GM23338 (cell line): ENCODE data around the gene SMIM28.

Source experiments
- EZH2 ChIP-seq: fragments of 200-600 bp; sonication (generic); IDR thresholded peaks from one replicate; pipeline ENCODE4 v1.8.0; 2017; ENCODE audit warnings: antibody characterized with exemption, mild to moderate bottlenecking, low read depth; ENCODE audit not compliant: unreplicated experiment
- EZH2phosphoT487 ChIP-seq: fragments of 200-600 bp; sonication (generic); IDR thresholded peaks from one replicate; pipeline ENCODE4 v1.8.1; 2018; ENCODE audit warnings: antibody characterized with exemption; ENCODE audit not compliant: unreplicated experiment
- POLR2AphosphoS5 ChIP-seq: IDR thresholded peaks from 2 replicates; pipeline ENCODE4 v1.6.1; 2016; ENCODE audit warnings: antibody characterized with exemption, low read depth
- TF ChIP-seq, protein P1 (sequence below), 2 experiments: fragments of 200-600 bp in 1 of 2; sonication (generic) in 1 of 2; conservative IDR thresholded peaks; 2 replicates each; pipeline versions ENCODE4 v1.5.1 to v1.6.1; 2016 to 2017; ENCODE audit warnings: antibody characterized with exemption in 2 of 2, low read depth in 2 of 2, mild to moderate bottlenecking in 2 of 2, moderate library complexity in 1 of 2

DNA sequence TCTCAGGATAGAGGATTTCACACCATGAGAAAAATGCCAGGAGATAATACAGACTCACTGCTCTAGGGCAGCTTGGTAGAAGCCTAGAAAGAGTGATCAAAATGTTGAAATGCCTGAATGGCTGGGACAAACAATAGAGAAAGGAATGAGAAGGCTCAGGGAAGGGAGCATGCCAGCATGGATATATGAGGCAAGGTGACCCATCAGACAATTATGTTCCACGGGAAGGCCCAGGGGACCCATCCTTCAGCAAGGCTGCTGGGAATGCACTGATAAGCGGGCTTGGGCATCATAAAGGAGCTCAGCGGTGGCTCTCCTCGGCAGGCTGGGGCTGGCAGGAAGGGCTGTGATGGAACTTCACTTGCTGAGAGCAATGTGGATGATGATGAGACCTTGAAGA lies 38.5 kb downstream of the SMIM28 start:
- TF ChIP-seq, protein P1, sequence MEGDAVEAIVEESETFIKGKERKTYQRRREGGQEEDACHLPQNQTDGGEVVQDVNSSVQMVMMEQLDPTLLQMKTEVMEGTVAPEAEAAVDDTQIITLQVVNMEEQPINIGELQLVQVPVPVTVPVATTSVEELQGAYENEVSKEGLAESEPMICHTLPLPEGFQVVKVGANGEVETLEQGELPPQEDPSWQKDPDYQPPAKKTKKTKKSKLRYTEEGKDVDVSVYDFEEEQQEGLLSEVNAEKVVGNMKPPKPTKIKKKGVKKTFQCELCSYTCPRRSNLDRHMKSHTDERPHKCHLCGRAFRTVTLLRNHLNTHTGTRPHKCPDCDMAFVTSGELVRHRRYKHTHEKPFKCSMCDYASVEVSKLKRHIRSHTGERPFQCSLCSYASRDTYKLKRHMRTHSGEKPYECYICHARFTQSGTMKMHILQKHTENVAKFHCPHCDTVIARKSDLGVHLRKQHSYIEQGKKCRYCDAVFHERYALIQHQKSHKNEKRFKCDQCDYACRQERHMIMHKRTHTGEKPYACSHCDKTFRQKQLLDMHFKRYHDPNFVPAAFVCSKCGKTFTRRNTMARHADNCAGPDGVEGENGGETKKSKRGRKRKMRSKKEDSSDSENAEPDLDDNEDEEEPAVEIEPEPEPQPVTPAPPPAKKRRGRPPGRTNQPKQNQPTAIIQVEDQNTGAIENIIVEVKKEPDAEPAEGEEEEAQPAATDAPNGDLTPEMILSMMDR (conservative IDR thresholded peaks at IDR 0.05; ENCODE audit: low read depth in 2 of 2) = no peak
- TF ChIP-seq EZH2 (no peak), POLR2AphosphoS5 (no peak), EZH2phosphoT487 (no peak)
